ENCODE results near the gene ADGRV1.

Gene ADGRV1

DNA sequence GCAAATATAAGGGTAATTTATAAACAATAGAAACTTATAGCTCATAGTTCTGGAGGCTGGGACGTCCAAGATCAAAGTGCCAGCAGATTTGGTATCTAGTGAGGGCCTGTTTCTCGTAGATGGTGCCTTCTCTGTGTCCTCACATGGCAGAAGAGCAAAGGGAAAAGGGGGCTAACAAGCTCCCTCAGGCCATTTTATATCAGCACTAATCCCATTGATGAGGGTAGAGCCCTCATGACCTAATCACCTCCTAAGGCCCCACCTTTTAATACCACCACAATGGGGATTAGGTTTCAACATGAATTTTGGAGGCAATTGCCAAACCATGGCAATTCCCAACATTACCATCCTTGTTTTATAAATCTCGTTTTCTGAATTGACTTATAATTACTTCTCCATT lies 564.7 kb downstream of the ADGRV1 start:
- Histone ChIP-seq H4K20me1 (ENCODE audit: low read depth, low read length) (no peaks in the 10 kb centered on the region), H3K9me2 (replicated peaks; ENCODE audit: insufficient read depth, low read length) (no peaks in the 10 kb centered on the region), H2AFZ (ENCODE audit: low read depth, low read length, severe bottlenecking) (no peak overlapping the region), H3K27ac (ENCODE audit: low read depth, low read length) (no peak overlapping the region), H3K9ac (ENCODE audit: low read length) (no peak overlapping the region), H3K79me2 (ENCODE audit: insufficient read depth, low read length) (no peaks in the 10 kb centered on the region), H3K4me3 (ENCODE audit: insufficient read depth, low read length, poor library complexity, severe bottlenecking) (no peak overlapping the region), H3K4me2 (ENCODE audit: low read depth, low read length, poor library complexity, severe bottlenecking) (no peak overlapping the region), H3K36me3 (ENCODE audit: low read length) (no peaks in the 10 kb centered on the region), H3K27me3 (ENCODE audit: low read length) (no peaks in the 10 kb centered on the region), H3F3A (ENCODE audit: insufficient read depth) (no peaks in the 10 kb centered on the region), H3K9me3 (ENCODE audit: insufficient read depth, low read length) (no peaks in the 10 kb centered on the region)
- TF ChIP-seq, protein P1, sequence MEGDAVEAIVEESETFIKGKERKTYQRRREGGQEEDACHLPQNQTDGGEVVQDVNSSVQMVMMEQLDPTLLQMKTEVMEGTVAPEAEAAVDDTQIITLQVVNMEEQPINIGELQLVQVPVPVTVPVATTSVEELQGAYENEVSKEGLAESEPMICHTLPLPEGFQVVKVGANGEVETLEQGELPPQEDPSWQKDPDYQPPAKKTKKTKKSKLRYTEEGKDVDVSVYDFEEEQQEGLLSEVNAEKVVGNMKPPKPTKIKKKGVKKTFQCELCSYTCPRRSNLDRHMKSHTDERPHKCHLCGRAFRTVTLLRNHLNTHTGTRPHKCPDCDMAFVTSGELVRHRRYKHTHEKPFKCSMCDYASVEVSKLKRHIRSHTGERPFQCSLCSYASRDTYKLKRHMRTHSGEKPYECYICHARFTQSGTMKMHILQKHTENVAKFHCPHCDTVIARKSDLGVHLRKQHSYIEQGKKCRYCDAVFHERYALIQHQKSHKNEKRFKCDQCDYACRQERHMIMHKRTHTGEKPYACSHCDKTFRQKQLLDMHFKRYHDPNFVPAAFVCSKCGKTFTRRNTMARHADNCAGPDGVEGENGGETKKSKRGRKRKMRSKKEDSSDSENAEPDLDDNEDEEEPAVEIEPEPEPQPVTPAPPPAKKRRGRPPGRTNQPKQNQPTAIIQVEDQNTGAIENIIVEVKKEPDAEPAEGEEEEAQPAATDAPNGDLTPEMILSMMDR (IDR thresholded peaks at IDR 0.05; ENCODE audit: insufficient read depth, low read length, poor library complexity, severe bottlenecking): no peak
- TF ChIP-seq EZH2phosphoT487 (conservative IDR thresholded peaks at IDR 0.05; ENCODE audit: low read length): no peak

- Histone ChIP-seq H4K20me1 (ENCODE audit: low read depth, low read length) (no peaks in the 10 kb centered on the region), H3K79me2 (ENCODE audit: insufficient read depth, low read length) (no peaks in the 10 kb centered on the region), H3K9ac (ENCODE audit: low read length) (no peak overlapping the region), H3K4me3 (ENCODE audit: insufficient read depth, low read length, poor library complexity, severe bottlenecking) (no peak overlapping the region), H3K27ac (ENCODE audit: low read depth, low read length) (no peak overlapping the region), H3K9me3 (ENCODE audit: insufficient read depth, low read length) (no peaks in the 10 kb centered on the region), H3K27me3 (ENCODE audit: low read length) (no peaks in the 10 kb centered on the region), H3K4me2 (ENCODE audit: low read depth, low read length, poor library complexity, severe bottlenecking) (no peak overlapping the region), H2AFZ (ENCODE audit: low read depth, low read length, severe bottlenecking) (no peak overlapping the region), H3K9me2 (replicated peaks; ENCODE audit: insufficient read depth, low read length) (no peaks in the 10 kb centered on the region), H3F3A (ENCODE audit: insufficient read depth) (no peaks in the 10 kb centered on the region), H3K36me3 (ENCODE audit: low read length) (no peaks in the 10 kb centered on the region)
- no peak for TF ChIP-seq EZH2phosphoT487 (conservative IDR thresholded peaks at IDR 0.05; ENCODE audit: low read length)
- TF ChIP-seq, protein P1 (IDR thresholded peaks at IDR 0.05; ENCODE audit: insufficient read depth, low read length, poor library complexity, severe bottlenecking): no peak
These were observed 565.3 kb downstream of the ADGRV1 start for GRCh38 chr5:91123901-91124300.

DNA sequence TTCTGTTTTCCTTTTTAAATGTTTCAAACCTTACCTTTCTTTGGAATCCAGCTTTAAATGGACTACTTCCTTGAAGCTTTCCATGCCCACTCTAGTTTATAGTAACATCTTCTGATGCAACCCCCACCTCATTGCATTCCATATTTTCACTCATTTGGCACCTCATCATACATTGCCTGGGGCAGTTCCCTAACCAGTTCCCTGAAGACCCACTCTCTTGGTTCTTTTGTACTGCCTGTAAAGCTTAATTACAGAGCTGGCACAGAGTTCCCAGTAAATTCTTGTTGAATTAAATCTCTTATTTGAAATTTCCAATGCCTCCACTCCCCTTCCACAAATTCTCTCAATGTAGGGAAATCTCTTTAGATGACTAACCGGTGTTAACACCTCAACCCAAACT lies 567.3 kb downstream of the ADGRV1 start:
- Histone ChIP-seq H3K4me3 (ENCODE audit: insufficient read depth, low read length, poor library complexity, severe bottlenecking) (no peak overlapping the region), H2AFZ (ENCODE audit: low read depth, low read length, severe bottlenecking) (no peak overlapping the region), H3K36me3 (ENCODE audit: low read length) (no peaks in the 10 kb centered on the region), H3K9me2 (replicated peaks; ENCODE audit: insufficient read depth, low read length) (no peaks in the 10 kb centered on the region), H3K79me2 (ENCODE audit: insufficient read depth, low read length) (no peaks in the 10 kb centered on the region), H4K20me1 (ENCODE audit: low read depth, low read length) (no peaks in the 10 kb centered on the region), H3K9ac (ENCODE audit: low read length) (no peak overlapping the region), H3K27me3 (ENCODE audit: low read length) (no peaks in the 10 kb centered on the region), H3F3A (ENCODE audit: insufficient read depth) (no peaks in the 10 kb centered on the region), H3K27ac (ENCODE audit: low read depth, low read length) (no peak overlapping the region), H3K9me3 (ENCODE audit: insufficient read depth, low read length) (no peaks in the 10 kb centered on the region), H3K4me2 (ENCODE audit: low read depth, low read length, poor library complexity, severe bottlenecking) (no peak overlapping the region)
- TF ChIP-seq, protein P1 (IDR thresholded peaks at IDR 0.05; ENCODE audit: insufficient read depth, low read length, poor library complexity, severe bottlenecking): no peak
- TF ChIP-seq EZH2phosphoT487 (conservative IDR thresholded peaks at IDR 0.05; ENCODE audit: low read length): no peak

Data from SU-DHL-6 (cell line).